Neural cell (in vitro differentiated cells): ENCODE results near the gene GNAL.

Experiments
- CTCF ChIP-seq: fragments of 450-650 bp; IDR thresholded peaks from 2 replicates; pipeline ENCODE4 v1.5.1; 2014; ENCODE audit warnings: antibody characterized with exemption, mild to moderate bottlenecking, moderate library complexity; ENCODE audit not compliant: poor library complexity, severe bottlenecking
- EZH2 ChIP-seq: fragments of 200-600, 300-800 bp; shearing (Covaris generic), sonication (generic); IDR thresholded peaks from 2 replicates; pipeline ENCODE4 v1.6.1; 2014; ENCODE audit warnings: antibody characterized with exemption, low read length, borderline replicate concordance, mild to moderate bottlenecking; ENCODE audit not compliant: insufficient read depth, poor library complexity, severe bottlenecking
- POLR2AphosphoS5 ChIP-seq: IDR thresholded peaks from 2 replicates; pipeline ENCODE4 v1.6.1; 2012
- TAF1 ChIP-seq: IDR thresholded peaks from 2 replicates; pipeline ENCODE4 v1.6.1; 2012; ENCODE audit warnings: low read depth

- TF ChIP-seq TAF1 (no peak), EZH2 (no peak), CTCF (no peak), POLR2AphosphoS5 (no peak)
These were observed 94.8 kb downstream of the GNAL start for GRCh38 chr18:11783716-11784331.
